Ishikawa (cell line): Measurements from ENCODE around the gene HOXA10.

Source experiments
- CEBPB ChIP-seq: IDR thresholded peaks from 2 replicates; pipeline ENCODE4 v1.6.1; 2012
- CREB1 ChIP-seq: IDR thresholded peaks from 2 replicates; pipeline ENCODE4 v1.6.1; 2012; ENCODE audit warnings: low read depth
- EGR1 ChIP-seq: IDR thresholded peaks from 2 replicates; pipeline ENCODE4 v1.6.1; 2012
- EP300 ChIP-seq: IDR thresholded peaks from 2 replicates; pipeline ENCODE4 v1.6.1; 2012; ENCODE audit warnings: borderline replicate concordance
- FOXM1 ChIP-seq: IDR thresholded peaks from 2 replicates; pipeline ENCODE4 v1.6.1; 2012; ENCODE audit warnings: low read depth, borderline replicate concordance
- MAX ChIP-seq: IDR thresholded peaks from 2 replicates; pipeline ENCODE4 v1.6.1; 2012
- NFIC ChIP-seq: IDR thresholded peaks from 2 replicates; pipeline ENCODE4 v1.6.1; 2012
- RAD21 ChIP-seq: IDR thresholded peaks from 2 replicates; pipeline ENCODE4 v1.6.1; 2012; ENCODE audit warnings: low read depth
- TAF1 ChIP-seq: IDR thresholded peaks from 2 replicates; pipeline ENCODE4 v1.6.1; 2012; ENCODE audit warnings: low read depth, mild to moderate bottlenecking
- TCF12 ChIP-seq: IDR thresholded peaks from 2 replicates; pipeline ENCODE4 v1.6.1; 2012; ENCODE audit warnings: low read depth
- TEAD4 ChIP-seq: IDR thresholded peaks from 2 replicates; pipeline ENCODE4 v1.6.1; 2012
- YY1 ChIP-seq: IDR thresholded peaks from 2 replicates; pipeline ENCODE4 v1.6.1; 2012; ENCODE audit warnings: low read depth
- ZBTB7A ChIP-seq: IDR thresholded peaks from 2 replicates; pipeline ENCODE4 v1.6.1; 2012; ENCODE audit warnings: low read depth
- TF ChIP-seq, protein P1 (sequence below): IDR thresholded peaks from 2 replicates; pipeline ENCODE4 v1.6.1; 2012
- TF ChIP-seq, protein P2 (sequence below): IDR thresholded peaks from 2 replicates; pipeline ENCODE4 v1.6.1; 2012; ENCODE audit warnings: low read depth, mild to moderate bottlenecking

HOXA10 gene

GRCh38 chr7:27194002-27194352 lies 19.9 kb upstream of the HOXA10 start:
- no peak for TF ChIP-seq EP300
- TF ChIP-seq TAF1, result no peak
- TF ChIP-seq TEAD4, result no peak
- TF ChIP-seq MAX, result no peak
- no peak for TF ChIP-seq NFIC
- TF ChIP-seq FOXM1, result no peak
- no peak for TF ChIP-seq ZBTB7A
- TF ChIP-seq YY1, result no peak

DNA sequence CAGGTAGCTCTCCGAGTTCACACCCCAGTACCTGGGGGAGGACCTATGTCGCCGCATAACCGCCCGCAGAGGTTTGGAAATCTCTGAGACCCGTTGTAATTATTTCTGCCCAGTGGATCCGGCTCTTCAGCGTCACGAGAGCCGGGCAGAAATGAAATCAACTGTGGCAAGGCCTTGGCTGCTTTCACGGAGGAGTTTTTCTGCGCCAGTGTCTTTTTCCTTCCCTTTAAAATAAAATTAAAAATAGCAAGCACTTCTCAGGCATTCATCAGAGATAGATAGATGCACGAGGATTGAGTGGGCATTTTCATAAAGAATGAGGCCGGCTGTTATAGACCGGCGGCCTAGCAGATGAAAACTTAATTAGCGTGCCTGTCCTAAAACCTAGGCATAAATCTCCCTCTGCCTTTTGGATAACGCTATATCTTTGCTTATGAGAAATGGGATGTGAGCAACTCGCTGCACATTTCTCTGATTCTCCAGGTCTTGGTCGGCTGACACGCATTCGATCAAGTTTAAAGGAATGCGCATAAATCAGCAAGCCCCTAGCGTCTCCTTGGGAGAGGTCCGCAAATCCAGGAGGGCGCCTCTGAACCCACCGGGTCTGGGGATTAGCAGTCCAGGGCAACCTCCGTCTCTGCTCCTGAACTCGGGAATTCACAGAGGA lies 19.3 kb upstream of the HOXA10 start:
- TF ChIP-seq YY1, result no peak
- TF ChIP-seq CREB1, result no peak
- TF ChIP-seq RAD21, result no peak
- TF ChIP-seq, protein P1, sequence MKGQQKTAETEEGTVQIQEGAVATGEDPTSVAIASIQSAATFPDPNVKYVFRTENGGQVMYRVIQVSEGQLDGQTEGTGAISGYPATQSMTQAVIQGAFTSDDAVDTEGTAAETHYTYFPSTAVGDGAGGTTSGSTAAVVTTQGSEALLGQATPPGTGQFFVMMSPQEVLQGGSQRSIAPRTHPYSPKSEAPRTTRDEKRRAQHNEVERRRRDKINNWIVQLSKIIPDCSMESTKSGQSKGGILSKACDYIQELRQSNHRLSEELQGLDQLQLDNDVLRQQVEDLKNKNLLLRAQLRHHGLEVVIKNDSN, result no peak
- no peak for TF ChIP-seq NFIC
- TF ChIP-seq, protein P2, sequence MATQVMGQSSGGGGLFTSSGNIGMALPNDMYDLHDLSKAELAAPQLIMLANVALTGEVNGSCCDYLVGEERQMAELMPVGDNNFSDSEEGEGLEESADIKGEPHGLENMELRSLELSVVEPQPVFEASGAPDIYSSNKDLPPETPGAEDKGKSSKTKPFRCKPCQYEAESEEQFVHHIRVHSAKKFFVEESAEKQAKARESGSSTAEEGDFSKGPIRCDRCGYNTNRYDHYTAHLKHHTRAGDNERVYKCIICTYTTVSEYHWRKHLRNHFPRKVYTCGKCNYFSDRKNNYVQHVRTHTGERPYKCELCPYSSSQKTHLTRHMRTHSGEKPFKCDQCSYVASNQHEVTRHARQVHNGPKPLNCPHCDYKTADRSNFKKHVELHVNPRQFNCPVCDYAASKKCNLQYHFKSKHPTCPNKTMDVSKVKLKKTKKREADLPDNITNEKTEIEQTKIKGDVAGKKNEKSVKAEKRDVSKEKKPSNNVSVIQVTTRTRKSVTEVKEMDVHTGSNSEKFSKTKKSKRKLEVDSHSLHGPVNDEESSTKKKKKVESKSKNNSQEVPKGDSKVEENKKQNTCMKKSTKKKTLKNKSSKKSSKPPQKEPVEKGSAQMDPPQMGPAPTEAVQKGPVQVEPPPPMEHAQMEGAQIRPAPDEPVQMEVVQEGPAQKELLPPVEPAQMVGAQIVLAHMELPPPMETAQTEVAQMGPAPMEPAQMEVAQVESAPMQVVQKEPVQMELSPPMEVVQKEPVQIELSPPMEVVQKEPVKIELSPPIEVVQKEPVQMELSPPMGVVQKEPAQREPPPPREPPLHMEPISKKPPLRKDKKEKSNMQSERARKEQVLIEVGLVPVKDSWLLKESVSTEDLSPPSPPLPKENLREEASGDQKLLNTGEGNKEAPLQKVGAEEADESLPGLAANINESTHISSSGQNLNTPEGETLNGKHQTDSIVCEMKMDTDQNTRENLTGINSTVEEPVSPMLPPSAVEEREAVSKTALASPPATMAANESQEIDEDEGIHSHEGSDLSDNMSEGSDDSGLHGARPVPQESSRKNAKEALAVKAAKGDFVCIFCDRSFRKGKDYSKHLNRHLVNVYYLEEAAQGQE, result no peak
- TF ChIP-seq FOXM1, result no peak
- TF ChIP-seq TEAD4, result no peak
- no peak for TF ChIP-seq TAF1
- TF ChIP-seq EP300, result no peak
- no peak for TF ChIP-seq ZBTB7A
- no peak for TF ChIP-seq TCF12

DNA sequence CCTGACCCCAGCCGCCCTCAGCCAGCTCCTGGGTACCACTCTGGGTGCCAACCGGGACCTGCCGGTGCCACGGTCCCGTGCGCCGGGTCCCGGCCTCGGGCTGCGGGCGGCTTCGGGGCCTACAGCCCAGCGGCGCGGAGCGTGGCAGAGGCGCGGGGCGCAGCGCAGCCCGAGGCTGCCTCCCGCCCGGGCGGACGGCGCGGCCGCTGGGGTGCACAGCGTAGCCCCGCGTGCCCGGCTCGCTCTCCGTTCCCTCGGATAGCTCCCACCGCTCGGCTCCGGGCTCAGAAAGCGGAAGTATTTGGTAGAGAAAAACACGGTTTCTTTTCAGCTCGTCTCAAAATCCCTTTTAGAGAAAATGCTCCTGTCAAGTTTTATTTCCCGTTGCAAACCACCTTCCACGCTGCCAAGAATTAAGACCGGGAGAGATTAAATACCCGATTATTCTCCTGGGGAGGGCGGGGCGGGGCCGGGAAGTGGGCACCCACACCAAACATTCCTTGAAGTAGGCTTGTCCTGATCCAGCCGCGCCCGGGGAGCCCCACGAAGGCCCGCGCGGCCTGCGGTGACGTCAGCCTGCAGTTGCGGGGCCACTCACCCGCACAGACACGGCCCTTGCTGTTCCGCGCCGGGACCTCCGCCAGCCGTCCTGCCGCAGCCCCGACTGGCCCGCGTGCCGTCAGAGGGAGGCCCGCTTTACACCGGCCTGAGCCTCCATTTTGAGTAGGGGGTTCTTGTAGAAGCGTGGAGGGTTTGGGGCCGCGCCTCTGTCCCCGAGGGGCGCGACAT lies 18.6 kb upstream of the HOXA10 start:
- TF ChIP-seq MAX (no peak), TEAD4 (no peak), EP300 (no peak), NFIC (no peak), EGR1 (no peak), CEBPB (no peak), FOXM1 (no peak), ZBTB7A (no peak), TCF12 (no peak)
- TF ChIP-seq, protein P2, result no peak
- TF ChIP-seq, protein P1, result no peak

DNA sequence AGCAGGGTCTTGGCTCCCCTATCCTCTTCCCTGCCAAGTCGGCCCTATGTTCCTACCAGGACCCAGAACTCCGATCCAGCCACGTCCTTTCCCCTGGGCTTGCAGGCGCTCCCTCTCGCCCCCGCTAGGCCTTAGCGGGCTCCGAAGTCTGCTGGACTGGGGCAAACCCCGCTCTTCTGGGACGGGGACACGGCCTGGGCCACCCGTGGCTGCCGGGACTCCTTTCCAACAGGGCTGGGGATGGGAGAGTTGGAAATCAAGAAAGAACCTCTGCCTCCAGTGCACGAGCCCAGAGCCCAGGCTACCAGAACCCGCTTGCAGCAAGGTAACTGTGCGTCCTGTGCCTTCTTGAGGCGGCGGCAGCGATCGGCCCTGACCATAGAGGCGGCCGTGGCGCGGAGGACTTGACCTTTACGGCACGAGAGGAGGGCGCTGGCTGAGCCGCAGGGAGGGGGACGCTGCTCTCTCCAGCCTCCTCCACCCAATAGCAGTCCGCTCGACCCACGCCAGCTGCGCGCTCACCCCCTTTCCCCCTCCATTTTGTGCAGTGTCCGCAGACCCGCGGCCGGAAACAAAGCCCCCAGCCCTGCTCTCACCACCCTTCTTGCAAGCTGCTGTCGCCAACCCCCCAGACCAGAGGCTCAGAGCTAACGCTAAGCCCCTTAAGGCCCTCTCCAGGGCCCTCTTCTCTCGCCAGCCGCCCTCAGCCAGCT lies 17.9 kb upstream of the HOXA10 start:
- no peak for TF ChIP-seq EP300
- no peak for TF ChIP-seq TEAD4
- no peak for TF ChIP-seq TAF1
- TF ChIP-seq, protein P1, result no peak
- TF ChIP-seq CREB1, result no peak
- no peak for TF ChIP-seq CEBPB
- TF ChIP-seq MAX, result no peak
- TF ChIP-seq YY1, result no peak
- TF ChIP-seq EGR1, result no peak
- TF ChIP-seq RAD21, result no peak
- TF ChIP-seq, protein P2, result no peak
- no peak for TF ChIP-seq ZBTB7A
- TF ChIP-seq NFIC, result no peak
- TF ChIP-seq FOXM1, result no peak
- TF ChIP-seq TCF12, result no peak
